Measurements from ENCODE around the gene PIP5K1B. TPM values are rescaled to one million over a fixed set of nuclear protein-coding genes. Genes with fewer than 3 reads are reported as not detected.
A peak's percentile ranks its signal among the peaks of the same experiment; 100 is the strongest.

The PIP5K1B gene
- total and polyA plus RNA-seq, 10 of the 15 experiments (the other 5 are each of a cell fraction or from before 2014, with no cell fraction given) = 6.8 to 16.3 (median 10.6) TPM

GRCh38 chr9:68933434-68934328, 228.6 kb downstream of the PIP5K1B start (continued):
- TF ChIP-seq ZBED1 (IDR thresholded peaks at IDR 0.05; ENCODE audit: borderline replicate concordance) (peak; percentile 73; the same call in 1 of the 2 replicates), PAX8 (IDR thresholded peaks at IDR 0.05) (no peak), BHLHE40 (IDR thresholded peaks at IDR 0.05; ENCODE audit: borderline replicate concordance in 1 of 2, low read depth in 2 of 2, low read length in 1 of 2) (peak in 1 of 2 experiments; percentile 37; a peak in 1 of 4 replicates), ESRRA (IDR thresholded peaks at IDR 0.05; ENCODE audit: low read length) (no peak), POLR2A (IDR thresholded peaks at IDR 0.05; ENCODE audit: low read depth, low read length) (no peak), IRF4 (IDR thresholded peaks at IDR 0.05; ENCODE audit: low read depth, low read length) (peak; percentile 81), USF1 (IDR thresholded peaks at IDR 0.05; ENCODE audit: borderline replicate concordance, extremely low read length, insufficient read depth, low read depth, low read length) (no peak), ZNF207 (IDR thresholded peaks at IDR 0.05; ENCODE audit: borderline replicate concordance) (no peak), CBX5 (IDR thresholded peaks at IDR 0.05; ENCODE audit: low read depth) (no peak), EGR1 (IDR thresholded peaks at IDR 0.05; ENCODE audit: borderline replicate concordance in 1 of 2, low read depth in 2 of 2, low read length in 2 of 2) (no peak), YY1 (IDR thresholded peaks at IDR 0.05; ENCODE audit: low read depth, low read length) (no peak), EED (IDR thresholded peaks at IDR 0.05; ENCODE audit: low read depth) (peak; percentile 86), JUNB (IDR thresholded peaks at IDR 0.05) (peak; percentile 46), BCLAF1 (IDR thresholded peaks at IDR 0.05) (no peak), RAD51 (IDR thresholded peaks at IDR 0.05) (no peak), MLLT1 (IDR thresholded peaks at IDR 0.05) (no peak), SMAD5 (IDR thresholded peaks at IDR 0.05; ENCODE audit: low read depth) (no peak), KDM1A (IDR thresholded peaks at IDR 0.05; ENCODE audit: borderline replicate concordance) (no peak), ASH2L (IDR thresholded peaks at IDR 0.05; ENCODE audit: borderline replicate concordance, low read depth) (no peak), RELB (IDR thresholded peaks at IDR 0.05; ENCODE audit: low read depth) (no peak), ATF2 (IDR thresholded peaks at IDR 0.05; ENCODE audit: low read length) (peak; percentile 85)
